Fibroblast of villous mesenchyme (primary cell): ENCODE measurements around the gene CHODL. TPM values are rescaled to one million over a fixed set of nuclear protein-coding genes. Genes with fewer than 3 reads are reported as not detected.

ENCODE experiments used
- DNase-seq: peaks from one replicate; pipeline ENCODE4 v3.0.0-alpha.2; 2010; ENCODE audit warnings: low read depth
- H3K4me3 ChIP-seq: 2 replicates; pipeline ENCODE4 v1.5.1; 2011; ENCODE audit warnings: low read depth, mild to moderate bottlenecking, low read length
- total RNA-seq: library from RNA; depleted of rRNA; stranded (reverse); fragments of >200 nt; gene quantifications from 2 replicates; pipeline ENCODE4 v1.2.3, GENCODE V29; 2012
- TF ChIP-seq, protein P1 (sequence below): IDR thresholded peaks from 2 replicates; pipeline ENCODE4 v1.5.1; 2012; ENCODE audit warnings: low read depth, mild to moderate bottlenecking, low read length; ENCODE audit not compliant: insufficient read depth

CHODL gene
- total RNA-seq, 1 donor, result under 0.01 TPM

DNA sequence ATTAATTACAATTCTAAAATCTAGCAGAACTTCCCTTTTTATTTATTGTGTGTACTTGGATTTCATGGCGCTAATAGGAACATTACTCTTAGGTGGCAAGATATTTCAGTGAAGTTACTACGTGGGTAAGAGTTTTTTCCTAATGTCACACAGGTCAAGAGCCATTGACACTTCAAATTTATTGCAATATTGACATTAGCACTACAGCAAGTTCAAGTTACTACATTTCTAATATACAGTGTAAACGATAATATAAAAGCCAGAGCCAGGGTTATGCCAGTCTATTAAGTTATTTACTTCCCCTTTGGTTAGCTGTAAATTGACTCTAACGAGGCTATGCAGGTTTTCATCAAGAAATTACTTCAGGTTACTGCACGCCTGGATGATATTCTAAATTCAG, 29.7 kb downstream of the CHODL start:
- no peak overlapping the region for H3K4me3 ChIP-seq
- DNase-seq, result no peak
- TF ChIP-seq, protein P1, sequence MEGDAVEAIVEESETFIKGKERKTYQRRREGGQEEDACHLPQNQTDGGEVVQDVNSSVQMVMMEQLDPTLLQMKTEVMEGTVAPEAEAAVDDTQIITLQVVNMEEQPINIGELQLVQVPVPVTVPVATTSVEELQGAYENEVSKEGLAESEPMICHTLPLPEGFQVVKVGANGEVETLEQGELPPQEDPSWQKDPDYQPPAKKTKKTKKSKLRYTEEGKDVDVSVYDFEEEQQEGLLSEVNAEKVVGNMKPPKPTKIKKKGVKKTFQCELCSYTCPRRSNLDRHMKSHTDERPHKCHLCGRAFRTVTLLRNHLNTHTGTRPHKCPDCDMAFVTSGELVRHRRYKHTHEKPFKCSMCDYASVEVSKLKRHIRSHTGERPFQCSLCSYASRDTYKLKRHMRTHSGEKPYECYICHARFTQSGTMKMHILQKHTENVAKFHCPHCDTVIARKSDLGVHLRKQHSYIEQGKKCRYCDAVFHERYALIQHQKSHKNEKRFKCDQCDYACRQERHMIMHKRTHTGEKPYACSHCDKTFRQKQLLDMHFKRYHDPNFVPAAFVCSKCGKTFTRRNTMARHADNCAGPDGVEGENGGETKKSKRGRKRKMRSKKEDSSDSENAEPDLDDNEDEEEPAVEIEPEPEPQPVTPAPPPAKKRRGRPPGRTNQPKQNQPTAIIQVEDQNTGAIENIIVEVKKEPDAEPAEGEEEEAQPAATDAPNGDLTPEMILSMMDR, result no peak

- H3K4me3 ChIP-seq, result no peak overlapping the region
- no peak for DNase-seq
- TF ChIP-seq, protein P1, result no peak
Measured at GRCh38 chr21:18275781-18276180, 31.1 kb downstream of the CHODL start.

DNA sequence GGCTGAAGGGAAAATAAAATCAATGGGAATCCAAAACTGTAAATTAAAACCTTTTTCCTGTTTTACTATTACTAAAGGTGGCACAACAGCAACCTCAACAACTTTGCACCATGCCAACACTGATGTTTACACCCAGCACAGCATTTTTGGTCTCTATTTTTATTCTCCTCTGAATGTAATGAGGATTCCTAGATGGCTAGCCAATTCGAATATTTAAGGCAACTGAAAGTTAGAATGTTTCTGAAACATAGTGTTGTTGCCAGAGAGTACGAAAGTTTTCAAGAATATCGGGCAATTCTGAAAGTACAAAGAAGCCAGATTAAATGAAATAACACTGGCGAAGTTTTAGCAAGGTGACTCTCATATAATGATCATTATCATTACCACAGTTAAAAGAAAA, 40.7 kb downstream of the CHODL start:
- DNase-seq, result no peak
- TF ChIP-seq, protein P1, result no peak

DNA sequence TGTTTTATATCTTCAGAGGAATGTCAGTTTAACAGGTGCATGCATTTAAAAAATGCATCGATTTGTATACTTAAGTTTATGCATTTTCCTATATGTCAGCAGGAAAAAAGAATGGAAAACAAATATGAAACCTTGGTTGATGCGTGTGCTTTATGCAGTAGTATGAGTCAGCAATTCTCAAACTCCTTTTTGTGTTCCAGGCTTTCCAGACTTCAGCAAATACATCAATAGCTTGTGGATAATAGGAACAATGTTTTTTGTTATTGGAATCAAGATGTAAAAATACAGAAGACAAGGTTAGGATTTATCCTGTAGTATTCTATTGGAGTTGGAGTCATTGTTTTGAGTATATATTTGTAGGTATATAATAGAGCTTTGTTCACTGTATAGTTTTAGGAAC, 45.2 kb downstream of the CHODL start:
- no peak for DNase-seq
- H3K4me3 ChIP-seq, result no peak overlapping the region
- TF ChIP-seq, protein P1, result no peak

More for the DNA sequence above, 40.7 kb downstream of the CHODL start:
- H3K4me3 ChIP-seq, result no peak overlapping the region

- no peak overlapping the region for H3K4me3 ChIP-seq
- DNase-seq, result no peak
- TF ChIP-seq, protein P1, result no peak
Measured at GRCh38 chr21:18294100-18294499, 49.5 kb downstream of the CHODL start.

- DNase-seq, result no peak
- TF ChIP-seq, protein P1, result no peak
- H3K4me3 ChIP-seq, result no peak overlapping the region
Measured at GRCh38 chr21:18298228-18298627, 53.6 kb downstream of the CHODL start.

Other genes starting within 250 kb of the CHODL start
- gene TMPRSS15, start 159.0 kb downstream of the CHODL start, total RNA-seq, result not detected in 2 replicates